ENCODE data around the gene MAPKBP1.

MAPKBP1 gene

GRCh38 chr15:41809526-41810220, 35.4 kb downstream of the MAPKBP1 start:
- DNase-seq (ENCODE audit: low spot score): no peak

DNA sequence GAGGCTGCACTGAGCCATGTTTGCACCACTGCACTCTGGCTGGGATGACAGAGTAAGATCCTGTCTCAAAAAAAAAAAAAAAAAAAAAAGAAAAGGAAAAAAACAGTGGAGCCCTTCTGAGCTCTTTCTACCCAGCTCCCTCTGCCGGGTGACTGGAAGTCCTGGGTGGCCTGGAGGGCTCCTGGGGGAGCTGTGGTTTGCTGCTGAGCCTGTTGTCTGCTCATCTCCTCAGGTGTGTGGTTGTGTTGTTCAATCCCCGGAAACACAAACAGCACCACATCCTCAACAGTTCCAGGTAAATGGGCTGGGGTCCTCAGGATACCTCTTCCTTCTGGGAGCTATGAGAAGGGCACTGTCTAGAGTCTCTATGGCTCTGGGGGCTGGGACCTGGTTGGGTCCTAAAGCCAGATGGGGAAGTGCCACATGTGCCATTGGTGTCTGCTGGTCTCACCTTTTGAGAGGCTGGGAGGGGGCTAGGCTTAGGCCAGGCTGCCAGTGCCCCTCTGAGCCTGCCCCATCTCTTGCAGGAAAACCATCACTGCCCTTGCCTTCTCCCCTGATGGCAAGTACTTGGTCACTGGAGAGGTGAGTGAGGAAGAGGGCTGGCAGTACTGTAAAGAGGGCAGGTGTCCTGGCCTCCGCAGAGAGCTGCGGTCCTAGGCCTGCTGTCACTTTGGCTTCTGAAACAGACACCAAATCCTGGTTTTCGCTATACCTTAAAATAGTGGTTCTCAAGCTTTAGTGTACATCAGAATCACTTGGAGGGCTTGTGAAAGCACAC, 36.6 kb downstream of the MAPKBP1 start:
- no peak for DNase-seq (ENCODE audit: low spot score)

DNA sequence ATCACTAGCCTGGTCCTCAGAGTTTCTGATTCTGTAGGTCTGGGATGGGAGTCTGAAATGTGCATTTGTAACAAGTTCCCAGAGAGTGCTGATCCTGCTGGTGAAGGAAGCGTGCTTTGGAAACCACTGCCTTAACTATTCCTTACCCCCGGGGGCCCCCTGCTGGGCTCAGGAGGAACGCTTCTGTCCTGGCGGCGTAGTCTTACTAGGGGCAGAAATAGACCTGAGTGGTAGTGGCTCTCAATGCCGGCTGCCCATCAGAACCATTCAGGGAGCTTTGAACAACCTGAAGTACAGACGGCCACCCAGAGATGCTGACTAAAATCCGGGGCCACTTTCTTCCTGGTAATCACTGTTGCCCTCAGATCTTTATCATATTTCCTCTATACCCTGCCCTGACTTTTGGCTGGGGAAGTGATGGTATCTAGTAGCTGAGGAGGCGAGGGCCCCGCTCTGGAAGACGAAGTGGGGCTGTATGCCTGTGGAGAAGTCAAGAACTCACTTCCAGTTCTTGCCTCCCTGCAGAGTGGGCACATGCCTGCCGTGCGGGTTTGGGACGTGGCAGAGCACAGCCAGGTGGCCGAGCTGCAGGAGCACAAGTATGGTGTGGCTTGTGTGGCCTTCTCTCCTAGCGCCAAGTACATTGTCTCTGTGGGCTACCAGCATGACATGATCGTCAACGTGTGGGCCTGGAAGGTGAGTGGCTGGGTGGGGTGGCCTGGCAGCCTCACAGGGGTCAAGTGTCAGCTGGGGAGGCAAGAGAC, 37.3 kb downstream of the MAPKBP1 start:
- DNase-seq (ENCODE audit: low spot score): peak; percentile 88

DNA sequence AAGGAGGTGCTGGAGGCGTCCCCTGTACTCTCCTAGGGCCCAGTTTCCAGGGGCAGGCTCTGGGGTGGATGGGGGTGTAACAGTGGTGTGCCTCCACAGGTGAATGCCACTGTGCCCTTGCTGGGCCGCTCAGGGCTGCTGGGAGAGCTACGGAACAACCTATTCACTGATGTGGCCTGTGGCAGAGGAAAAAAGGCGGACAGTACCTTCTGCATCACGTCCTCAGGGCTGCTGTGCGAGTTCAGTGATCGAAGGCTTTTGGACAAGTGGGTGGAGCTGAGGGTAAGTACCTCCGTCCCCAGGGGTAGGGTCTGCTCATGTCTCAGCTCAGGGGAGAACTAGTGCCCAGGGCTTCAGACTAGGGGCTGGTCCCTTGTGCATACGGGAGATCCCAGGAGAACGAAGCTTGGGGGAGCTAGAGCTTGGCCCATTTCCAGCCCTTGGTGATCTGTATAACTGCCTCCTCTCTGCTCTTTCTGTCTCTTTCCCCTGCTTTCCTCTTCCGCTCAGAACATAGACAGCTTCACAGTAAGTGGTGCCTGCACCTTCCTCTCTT, 38.6 kb downstream of the MAPKBP1 start:
- no peak for DNase-seq (ENCODE audit: low spot score)

DNA sequence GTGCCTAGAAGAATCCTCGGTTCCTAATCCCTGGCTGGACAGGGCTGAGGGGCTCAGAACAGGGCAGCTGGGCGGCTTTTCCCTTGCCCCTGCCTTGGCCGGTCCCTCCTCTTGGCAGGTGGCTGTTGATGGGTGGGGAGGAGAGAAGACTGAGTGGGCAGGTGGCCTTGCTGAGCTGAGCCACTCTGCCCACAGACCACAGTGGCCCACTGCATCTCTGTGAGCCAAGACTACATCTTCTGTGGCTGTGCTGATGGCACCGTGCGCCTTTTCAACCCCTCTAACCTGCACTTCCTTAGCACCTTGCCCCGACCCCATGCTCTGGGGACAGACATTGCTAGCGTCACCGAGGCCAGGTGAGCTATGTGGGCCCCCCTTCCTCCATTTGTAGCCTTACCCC, 39.1 kb downstream of the MAPKBP1 start:
- DNase-seq (ENCODE audit: low spot score): no peak

DNA sequence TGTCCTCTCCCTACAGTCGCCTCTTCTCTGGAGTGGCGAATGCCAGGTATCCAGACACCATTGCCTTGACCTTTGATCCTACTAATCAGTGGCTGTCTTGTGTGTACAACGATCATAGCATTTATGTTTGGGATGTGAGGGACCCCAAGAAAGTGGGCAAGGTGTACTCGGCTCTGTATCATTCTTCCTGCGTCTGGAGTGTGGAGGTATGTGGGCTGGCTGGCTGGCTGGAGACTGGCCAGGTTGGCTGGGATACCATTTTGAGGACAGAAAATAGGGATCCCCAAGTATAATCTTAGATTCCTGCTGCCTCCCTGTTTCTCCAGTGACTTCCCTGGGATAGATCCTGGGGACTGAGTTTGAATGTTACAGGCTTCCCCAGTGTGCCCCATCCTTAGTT, 40.2 kb downstream of the MAPKBP1 start:
- DNase-seq (ENCODE audit: low spot score): no peak

DNA sequence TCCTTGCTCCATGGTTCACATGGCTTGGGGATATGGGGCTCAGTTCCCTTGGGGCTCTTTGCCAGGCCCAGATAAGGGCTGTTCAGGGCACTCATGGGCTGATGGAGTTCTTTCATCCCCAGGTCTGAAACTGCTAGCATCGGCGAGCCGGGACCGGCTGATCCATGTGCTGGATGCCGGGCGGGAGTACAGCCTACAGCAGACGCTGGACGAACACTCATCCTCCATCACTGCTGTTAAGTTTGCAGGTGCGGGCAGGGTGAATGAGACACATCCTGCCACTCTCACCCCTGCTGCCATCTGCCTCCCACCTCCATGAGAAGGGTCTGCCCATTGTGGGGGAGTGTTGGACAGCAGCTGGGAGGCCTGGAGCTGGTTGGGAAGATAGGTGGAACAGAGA, 42.5 kb downstream of the MAPKBP1 start:
- DNase-seq (ENCODE audit: low spot score): no peak

DNA sequence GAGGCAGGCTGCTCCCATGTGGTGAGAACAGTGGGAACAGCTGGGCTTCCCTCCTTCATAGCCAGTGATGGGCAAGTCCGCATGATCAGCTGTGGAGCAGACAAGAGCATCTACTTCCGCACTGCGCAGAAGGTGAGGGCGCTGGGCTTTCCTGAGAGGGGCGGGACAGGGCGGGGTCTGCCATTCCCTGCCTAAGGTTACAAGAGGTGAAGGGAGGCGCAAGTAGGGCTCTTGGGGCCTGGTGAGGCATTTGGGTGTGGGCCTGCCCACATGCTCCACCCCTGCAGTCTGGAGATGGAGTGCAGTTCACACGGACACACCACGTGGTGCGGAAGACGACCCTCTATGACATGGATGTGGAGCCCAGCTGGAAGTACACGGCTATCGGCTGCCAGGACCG, 43.0 kb downstream of the MAPKBP1 start:
- DNase-seq (ENCODE audit: low spot score): no peak

- no peak for DNase-seq (ENCODE audit: low spot score)
Observed at GRCh38 chr15:41817781-41818180, 43.5 kb downstream of the MAPKBP1 start.

DNA sequence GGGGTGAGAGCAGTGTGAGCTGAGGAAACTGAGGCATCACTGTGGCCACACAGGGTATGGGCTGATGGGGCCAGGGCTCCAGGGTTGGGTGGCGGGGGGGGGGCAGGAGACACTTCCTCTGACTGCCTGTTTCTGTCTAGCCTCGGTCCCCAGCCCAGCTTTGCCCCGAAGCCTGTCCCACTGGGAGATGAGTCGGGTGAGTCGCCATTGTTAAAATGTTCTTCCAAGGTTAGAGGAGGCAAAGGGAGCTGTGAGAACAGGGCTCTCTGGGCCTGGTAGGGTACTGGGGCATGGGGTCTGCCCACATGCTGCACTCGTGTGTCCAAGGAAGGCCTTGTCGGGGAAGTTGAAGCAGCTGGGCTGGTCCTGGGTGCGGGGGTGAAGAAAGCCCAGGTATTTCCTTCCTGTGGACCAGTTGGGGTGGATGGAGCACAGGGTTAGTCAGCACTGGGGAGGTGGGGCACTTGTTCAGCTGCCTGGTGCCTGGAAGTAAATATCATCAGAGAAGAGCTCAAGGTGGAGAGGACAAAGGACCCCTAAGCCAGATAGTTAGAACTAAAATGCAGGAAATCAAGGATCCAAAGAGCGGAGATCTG, 45.3 kb downstream of the MAPKBP1 start:
- DNase-seq (ENCODE audit: low spot score): no peak

DNA sequence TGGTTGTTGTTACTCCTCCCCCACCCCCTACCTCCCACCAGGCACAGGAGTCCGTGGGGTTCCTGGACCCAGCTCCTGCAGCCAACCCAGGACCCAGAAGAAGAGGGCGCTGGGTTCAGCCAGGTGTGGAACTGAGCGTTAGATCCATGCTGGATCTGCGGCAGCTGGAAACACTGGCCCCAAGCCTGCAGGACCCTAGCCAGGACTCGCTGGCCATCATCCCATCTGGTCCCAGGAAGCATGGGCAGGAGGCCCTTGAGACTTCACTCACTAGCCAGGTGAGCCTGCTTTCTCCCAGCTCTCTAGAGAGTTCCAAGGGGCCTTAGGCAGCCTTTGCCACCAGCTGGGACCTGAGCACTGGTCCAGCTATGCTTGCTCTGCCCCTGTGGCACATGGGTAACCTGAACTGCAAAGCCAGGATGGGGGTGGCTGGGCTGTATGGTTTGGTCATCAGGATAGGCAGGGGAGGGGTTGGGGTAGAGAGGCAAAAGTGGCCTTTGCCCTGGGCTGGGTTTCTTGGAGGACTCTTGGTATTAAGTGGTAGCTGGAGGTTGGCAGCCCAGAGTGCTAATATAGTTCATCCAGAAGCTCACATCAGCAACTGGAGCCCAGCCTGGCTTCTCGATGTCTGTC, 46.6 kb downstream of the MAPKBP1 start:
- DNase-seq (ENCODE audit: low spot score): no peak

DNA sequence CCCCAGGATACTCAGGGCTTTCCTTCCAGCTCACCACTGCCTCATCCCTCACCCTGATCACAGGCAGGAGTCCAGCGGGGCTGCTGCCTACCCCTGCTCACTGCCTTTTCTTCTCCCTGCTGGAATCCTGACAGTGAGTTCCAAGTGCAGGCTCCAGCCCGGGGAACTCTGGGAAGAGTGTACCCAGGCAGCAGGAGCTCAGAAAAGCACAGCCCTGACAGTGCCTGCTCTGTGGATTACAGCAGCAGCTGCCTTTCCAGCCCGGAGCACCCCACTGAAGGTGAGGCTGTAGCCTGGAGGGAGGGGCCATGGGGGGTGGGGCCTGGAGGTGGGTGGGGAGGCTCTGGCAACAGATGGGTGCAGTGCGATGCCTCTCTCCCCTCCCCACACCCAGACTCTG, 47.5 kb downstream of the MAPKBP1 start:
- no peak for DNase-seq (ENCODE audit: low spot score)

GRCh38 chr15:41822471-41822870, 48.2 kb downstream of the MAPKBP1 start:
- DNase-seq (ENCODE audit: low spot score): no peak

- DNase-seq (ENCODE audit: low spot score): no peak
Observed at GRCh38 chr15:41822957-41823356, 48.7 kb downstream of the MAPKBP1 start.

GRCh38 chr15:41823502-41823901, 49.2 kb downstream of the MAPKBP1 start:
- no peak for DNase-seq (ENCODE audit: low spot score)

DNA sequence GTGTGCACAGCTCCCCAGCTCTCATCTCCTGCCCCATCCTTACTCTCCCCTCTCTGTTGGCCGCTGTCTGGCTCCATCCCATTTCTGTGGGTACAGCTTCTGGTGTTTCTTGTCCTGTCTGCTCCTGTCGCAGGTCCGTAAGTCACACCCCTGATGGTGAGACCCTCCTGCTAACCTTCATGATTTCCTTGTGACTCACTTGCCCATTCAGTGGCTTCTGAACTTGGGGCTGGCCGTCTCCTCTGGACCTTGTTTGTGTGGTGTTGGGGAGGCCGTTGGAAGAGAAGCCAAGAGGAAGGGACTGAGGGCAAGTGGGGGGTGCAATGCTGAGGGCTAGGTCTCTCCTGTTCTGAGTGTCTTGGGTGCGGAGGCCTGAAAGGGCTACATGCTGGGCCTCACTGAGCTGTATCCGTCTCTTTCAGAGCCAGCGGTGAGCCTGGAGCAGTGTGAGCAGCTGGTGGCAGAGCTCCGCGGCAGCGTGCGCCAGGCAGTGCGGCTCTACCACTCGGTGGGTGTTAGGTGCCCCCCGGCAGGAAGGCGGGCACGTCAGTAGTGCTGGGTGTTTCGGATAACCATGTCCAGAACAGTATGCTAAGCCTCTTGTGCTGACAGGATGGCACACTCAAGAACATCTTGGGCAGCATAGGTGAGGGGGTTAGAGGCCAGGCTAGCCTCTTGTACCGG, 49.9 kb downstream of the MAPKBP1 start:
- no peak for DNase-seq (ENCODE audit: low spot score)

DNA sequence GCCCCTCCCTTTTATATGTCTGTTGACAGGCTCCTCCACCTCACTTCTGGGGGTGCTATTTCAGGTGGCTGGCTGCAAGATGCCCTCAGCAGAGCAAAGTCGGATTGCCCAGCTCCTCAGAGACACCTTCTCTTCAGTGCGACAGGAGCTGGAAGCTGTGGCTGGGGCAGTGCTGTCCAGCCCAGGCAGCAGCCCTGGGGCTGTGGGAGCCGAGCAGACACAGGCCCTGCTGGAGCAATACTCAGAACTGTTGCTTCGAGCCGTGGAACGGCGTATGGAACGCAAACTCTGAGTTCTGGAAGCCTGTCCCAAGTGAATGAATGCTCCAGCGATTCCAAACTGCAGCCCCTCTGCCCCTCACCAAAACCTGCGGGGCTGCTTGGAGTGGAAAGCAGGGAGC, 50.9 kb downstream of the MAPKBP1 start:
- no peak for DNase-seq (ENCODE audit: low spot score)

- DNase-seq (ENCODE audit: low spot score): no peak
Observed at GRCh38 chr15:41825572-41826535, 51.6 kb downstream of the MAPKBP1 start.

DNA sequence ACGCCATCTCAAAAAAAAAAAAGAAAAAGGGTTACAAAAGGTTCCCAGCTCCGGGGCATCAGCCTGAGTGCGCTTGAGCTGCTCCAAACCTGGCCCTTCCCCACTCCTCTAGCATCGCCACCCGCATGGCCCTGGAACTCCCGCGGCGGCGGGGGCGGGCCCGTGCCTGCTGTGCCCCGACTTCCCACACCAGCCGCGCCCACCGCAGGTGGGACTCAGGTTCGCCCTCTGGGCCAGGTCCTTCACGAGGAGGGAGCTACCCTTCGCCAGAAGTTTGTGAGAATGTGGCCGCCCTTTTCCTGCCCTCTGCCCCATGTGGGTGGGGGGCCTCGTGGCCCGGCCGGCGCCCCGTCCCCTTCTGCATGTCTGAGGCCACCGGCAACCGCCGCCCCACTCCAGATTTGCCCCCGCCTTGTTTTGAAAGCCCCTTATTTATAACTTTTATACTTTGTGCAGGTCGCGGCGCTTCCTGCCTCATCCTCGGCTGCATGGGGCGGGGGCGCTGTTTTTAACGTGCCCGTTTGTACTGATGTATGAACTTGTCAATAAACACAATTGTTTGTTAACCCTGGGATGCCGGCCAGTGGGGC, 53.1 kb downstream of the MAPKBP1 start:
- DNase-seq (ENCODE audit: low spot score): no peak

Measured in kidney capillary endothelial cell (primary cell).